ENCODE measurements around the gene TPM4.
"Not testable (repeated sequence)": the region's sequence is repeated elsewhere in the genome, so short reads cannot be mapped to it uniquely, and the experiment has no call there.

Gene TPM4

GRCh38 chr19:16099314-16099965 lies 23.1 kb downstream of the TPM4 start:
- not testable (repeated sequence) for DNase-seq

GRCh38 chr19:16100524-16100923 lies 24.2 kb downstream of the TPM4 start:
- DNase-seq, result no peak

GRCh38 chr19:16104722-16105121 lies 28.4 kb downstream of the TPM4 start:
- no peak for DNase-seq

GRCh38 chr19:16106121-16106520 lies 29.8 kb downstream of the TPM4 start:
- DNase-seq, result peak; percentile 69

GRCh38 chr19:16111160-16111908 lies 35.0 kb downstream of the TPM4 start, which contains the start of gene RAB8A:
TSS of gene RAB8A (plus strand) at chr19:16111889. CDS start at chr19:16111902, 13 bp downstream.
- DNase-seq, result peak; percentile 97

- no peak for DNase-seq
Measured at GRCh38 chr19:16111909-16112752, 35.8 kb downstream of the TPM4 start.

- DNase-seq, result peak; percentile 82
Measured at GRCh38 chr19:16112778-16113177, 36.5 kb downstream of the TPM4 start.

- no peak for DNase-seq
Measured at GRCh38 chr19:16113727-16114126, 37.4 kb downstream of the TPM4 start.

- DNase-seq, result no peak
Measured at GRCh38 chr19:16115301-16116039, 39.2 kb downstream of the TPM4 start.

GRCh38 chr19:16116067-16116466 lies 39.8 kb downstream of the TPM4 start:
- no peak for DNase-seq

- DNase-seq, result no peak
Measured at GRCh38 chr19:16117594-16118033, 41.3 kb downstream of the TPM4 start.

GRCh38 chr19:16118489-16119033 lies 42.3 kb downstream of the TPM4 start:
- no peak for DNase-seq

GRCh38 chr19:16119075-16119857 lies 43.0 kb downstream of the TPM4 start:
- DNase-seq, result not testable (repeated sequence)

- no peak for DNase-seq
Measured at GRCh38 chr19:16121141-16121540, 44.8 kb downstream of the TPM4 start.

- no peak for DNase-seq
Measured at GRCh38 chr19:16121967-16122366, 45.7 kb downstream of the TPM4 start.

- no peak for DNase-seq
Measured at GRCh38 chr19:16124953-16125352, 48.7 kb downstream of the TPM4 start.

- no peak for DNase-seq
Measured at GRCh38 chr19:16125737-16126495, 49.6 kb downstream of the TPM4 start.

GRCh38 chr19:16127080-16127479 lies 50.8 kb downstream of the TPM4 start:
- DNase-seq, result no peak

- DNase-seq, result no peak
Measured at GRCh38 chr19:16127776-16128371, 51.6 kb downstream of the TPM4 start.

GRCh38 chr19:16131648-16132047 lies 55.4 kb downstream of the TPM4 start:
- no peak for DNase-seq

Measured in OCI-M1 (cell line).